Activated T-helper 1 cell treated with anti-CD3 and anti-CD28 coated beads, Interleukin-2, amount 50 U/mL, for 16 hours (primary cell): ENCODE data around the gene SLC30A3.
"Not testable (repeated sequence)": the region's sequence is repeated elsewhere in the genome, so short reads cannot be mapped to it uniquely, and the experiment has no call there.

Experiments
- DNase-seq, 2 donors: peaks; one replicate each; pipeline ENCODE4 v3.0.0-alpha.2; 2020; ENCODE audit warnings: low read depth in 1 of 2, low spot score in 1 of 2

The SLC30A3 gene

DNA sequence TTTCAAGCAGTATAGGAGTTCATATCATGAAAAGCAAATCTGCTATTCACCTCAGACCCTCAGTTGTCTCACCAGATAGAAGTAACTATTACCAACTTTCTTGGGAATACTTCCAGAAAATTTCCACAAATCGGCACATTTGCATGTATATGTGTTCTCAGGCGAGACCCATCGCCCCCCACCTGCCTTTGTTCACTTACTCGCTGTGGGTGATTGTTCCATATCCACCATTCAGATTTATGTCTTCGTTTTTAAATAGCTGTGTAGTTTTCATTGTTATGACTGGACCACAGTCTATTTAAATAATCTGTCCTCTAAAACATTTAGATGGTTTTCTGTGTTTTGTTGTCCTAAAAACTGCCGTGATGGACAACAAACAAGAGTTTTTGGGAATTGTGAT, 22.6 kb upstream of the SLC30A3 start:
- DNase-seq, result no peak

DNA sequence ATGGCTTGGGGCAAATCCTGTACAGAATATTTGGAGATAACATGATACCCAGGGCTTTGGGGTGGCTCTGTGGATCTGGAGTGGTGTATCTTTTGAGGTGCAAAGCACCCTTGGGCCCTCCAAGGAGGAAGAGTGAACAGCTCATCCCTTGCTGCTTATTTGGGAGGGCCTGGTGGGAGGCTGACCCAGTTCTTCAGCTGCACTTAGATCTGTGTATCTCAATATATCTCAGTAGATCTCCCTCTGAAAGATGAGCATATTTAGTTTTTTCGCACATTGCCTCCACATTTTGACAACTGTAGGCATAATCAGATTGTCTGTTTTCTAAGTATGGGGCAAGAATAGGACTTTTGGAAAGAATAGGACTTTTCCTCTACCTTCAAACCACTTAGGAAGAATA, 22.1 kb upstream of the SLC30A3 start:
- no peak for DNase-seq

DNA sequence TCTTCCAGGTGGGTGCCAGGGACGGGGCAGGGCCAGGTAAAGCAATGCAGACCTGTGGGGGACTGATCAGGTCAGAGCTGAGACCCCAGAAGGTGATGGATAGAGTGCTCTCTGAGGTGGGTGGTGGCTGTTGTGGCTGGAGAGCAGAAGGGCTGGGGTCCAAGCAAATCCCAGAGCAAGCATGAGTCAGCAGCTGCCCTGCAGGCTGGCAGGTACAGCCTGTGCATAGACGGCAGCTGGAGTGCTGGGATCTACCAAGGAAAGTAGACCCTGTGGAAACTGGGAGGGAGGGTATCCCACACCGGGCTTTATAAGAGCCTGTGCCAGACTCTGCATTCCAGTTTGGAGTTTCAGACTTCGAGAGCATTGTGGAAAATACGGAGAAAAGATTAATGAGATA, 20.0 kb upstream of the SLC30A3 start:
- no peak for DNase-seq

DNA sequence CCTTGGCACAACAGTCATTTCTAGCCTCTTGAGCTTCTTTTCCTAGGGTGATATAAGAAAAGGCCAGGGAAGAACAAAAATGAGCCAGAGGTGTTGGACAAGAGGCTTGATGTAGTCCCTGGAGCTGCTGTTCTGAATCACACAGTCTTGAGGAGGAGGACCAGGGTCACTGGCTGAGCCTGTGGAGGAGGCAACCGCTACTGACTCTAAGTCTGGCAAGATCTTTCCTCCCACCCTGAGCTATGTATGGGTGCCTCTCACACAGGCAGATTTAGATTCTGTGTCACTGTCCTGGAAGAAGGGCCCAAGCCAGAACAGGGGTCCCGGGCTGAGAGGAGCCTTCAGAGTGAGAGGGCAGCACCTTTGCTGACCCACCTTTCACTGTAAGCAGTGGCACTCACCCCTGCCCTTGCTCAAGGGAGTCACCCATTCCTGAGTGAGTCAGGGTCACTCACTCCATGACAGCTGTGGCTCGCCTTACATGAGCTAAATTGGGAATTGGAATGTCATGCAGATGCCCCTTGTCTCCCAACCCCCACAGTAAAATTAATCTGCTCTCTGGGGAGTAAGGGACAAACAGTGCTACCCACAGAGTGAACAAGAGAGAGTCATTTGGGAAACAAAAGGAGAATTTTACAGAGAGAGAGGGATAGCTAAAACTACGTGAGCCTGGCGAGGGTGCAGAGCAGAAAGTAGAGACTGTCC, 19.2 kb upstream of the SLC30A3 start, which contains the start of gene TRIM54:
Gene TRIM54 (plus strand): TSS at position 575 of the 705 bp plus-strand sequence. CDS start 303 bp downstream, outside the sequence.
- DNase-seq, result no peak

DNA sequence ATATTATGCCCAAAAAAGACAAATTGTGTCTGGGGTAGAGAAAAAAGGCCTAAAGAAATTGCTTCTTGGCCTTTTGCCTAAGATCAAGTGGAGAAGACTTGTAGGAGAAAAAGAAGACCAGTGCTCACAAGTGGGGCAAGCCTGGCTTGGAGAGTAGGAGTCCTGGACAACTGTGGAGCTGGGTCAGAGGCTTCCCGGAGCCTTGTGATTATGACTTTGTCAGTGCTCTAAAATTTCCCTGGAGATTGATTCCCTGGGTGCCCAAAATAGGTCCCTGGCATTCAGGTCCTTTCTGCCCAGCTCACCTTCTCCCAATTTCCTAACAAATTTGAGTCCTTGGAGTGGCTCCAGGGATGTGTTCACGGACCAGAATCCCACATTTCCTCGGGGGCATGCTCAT, 18.6 kb upstream of the SLC30A3 start:
- no peak for DNase-seq

DNA sequence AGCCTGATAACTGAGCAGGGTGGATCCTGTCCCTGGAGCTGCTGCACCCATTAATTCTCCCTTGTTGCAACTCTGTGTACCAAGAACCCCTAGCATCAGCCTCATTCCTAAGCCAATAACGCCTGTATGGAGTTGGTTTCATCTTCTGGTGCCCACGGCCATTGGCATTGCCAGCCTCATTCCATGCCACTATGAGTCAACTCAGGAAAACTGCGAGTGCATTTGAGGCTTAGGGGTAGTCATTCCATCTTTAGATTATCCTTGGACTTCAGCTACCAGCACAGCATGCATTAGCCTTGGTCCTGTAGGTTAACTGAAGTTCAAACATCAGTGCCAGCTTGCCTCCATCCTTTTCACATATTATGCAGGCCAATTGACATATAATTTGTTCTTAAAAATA, 18.0 kb upstream of the SLC30A3 start:
- no peak for DNase-seq

DNA sequence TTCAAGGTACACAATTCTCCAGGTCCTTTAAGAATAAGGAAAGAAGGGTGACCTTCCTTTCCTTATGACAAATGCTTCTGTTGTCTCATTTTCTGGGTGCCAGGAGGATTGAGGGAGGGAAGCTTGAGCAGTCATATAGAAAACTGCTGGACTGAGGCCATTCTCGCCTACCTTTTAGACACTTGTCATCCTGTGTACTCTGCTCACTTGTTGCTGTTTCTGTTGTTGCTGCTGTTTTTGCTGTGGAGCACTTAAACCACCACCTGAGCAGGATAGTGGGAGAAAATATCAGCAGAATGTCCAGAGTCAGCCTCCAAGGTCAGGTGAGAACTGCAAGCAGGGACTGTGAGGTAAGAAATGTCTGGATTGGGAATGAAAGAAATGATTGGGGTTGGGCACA, 15.2 kb upstream of the SLC30A3 start:
- DNase-seq, result no peak

DNA sequence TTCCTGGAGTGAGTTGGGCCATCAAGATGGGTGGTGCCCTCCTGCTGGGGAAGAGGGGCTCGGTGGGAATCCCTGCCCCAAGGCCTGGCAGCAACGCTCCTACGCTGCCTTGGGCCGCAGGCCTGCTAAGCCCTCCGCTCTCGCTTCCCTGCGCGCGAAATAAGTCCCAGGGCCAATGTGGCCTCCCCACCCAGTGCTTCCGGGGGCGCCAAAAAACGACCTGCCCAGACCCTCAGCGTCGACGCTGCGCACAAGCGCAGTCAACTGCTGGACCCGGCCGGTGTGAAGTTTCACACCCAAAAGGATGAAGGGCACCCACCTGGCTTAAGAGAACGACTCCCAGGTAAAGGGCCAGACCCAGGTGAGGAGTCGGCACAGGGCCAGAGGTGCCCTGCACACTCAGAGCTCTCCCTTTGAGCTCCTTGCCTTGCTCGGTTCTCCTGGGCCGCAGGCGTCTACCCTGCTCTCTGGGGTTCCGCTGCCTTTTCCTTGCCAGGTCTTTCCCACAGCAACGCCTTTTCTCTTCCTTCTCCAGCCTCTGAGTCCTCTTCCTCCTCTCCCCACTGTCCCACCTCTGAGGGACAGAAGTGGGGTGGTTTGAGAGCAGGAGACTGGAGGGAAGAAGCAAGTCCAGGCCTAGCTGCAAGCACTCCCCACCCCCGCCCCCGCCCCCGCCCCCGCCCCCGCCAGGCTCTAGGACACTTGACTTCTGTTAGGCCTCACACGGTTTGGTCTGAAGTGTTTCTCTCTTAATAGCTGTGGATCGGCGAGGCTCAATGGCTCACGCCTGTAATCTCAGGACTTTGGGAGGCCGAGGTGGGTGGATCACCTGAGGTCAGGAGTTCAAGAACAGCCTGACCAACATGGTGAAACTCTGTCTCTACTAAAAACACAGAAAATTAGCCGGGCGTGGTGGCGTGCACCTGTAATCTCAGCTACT, 12.6 kb upstream of the SLC30A3 start, which contains the start of gene DNAJC5G:
Gene DNAJC5G (plus strand): TSS at position 223 of the 940 bp plus-strand sequence. CDS start 1,296 bp downstream, outside the sequence.
- no peak for DNase-seq

DNA sequence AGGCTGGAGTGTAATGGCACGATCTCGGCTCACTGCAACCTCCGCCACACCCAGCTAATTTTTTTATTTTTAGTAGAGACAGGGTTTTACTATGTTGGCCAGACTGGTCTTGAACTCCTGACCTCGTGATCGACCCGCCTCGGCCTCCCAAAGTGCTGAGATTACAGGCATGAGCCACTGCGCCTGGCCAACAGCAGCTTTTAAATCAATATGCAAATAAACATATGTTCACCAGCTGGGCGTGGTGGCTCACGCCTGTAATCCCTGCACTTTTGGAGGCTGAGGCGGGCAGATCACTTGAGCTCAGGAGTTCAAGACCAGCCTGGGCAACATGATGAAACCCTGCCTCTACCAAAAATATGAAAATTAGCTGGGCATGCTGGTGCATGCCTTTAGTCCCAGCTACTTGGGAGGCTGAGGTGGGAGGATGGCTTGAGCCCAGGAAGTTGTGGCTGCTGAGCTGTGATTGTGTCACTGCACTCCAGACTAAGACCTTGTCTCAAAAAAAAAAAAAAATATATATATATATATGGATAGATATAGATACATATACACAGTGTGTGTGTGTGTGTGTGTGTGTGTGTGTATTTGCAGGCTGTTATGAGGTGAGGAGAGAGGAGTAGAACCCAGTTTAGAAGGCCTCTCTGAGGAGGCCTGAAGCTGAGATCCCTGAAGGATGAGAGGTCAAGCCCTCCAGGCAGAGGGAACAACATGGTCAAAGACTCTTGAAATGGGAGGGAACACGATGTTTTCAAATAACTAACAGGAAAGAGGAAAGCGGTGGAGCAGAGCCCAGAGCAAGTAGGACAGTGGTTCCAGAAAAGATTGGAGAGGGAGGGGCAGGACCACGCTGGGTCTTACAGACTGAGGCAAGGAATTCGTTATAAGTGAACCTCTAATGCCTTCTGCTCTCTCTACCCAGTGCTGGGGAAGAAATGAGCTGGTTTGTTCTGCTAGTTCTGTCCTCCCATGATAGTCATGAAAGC, 10.0 kb upstream of the SLC30A3 start:
- not testable (repeated sequence) for DNase-seq

DNA sequence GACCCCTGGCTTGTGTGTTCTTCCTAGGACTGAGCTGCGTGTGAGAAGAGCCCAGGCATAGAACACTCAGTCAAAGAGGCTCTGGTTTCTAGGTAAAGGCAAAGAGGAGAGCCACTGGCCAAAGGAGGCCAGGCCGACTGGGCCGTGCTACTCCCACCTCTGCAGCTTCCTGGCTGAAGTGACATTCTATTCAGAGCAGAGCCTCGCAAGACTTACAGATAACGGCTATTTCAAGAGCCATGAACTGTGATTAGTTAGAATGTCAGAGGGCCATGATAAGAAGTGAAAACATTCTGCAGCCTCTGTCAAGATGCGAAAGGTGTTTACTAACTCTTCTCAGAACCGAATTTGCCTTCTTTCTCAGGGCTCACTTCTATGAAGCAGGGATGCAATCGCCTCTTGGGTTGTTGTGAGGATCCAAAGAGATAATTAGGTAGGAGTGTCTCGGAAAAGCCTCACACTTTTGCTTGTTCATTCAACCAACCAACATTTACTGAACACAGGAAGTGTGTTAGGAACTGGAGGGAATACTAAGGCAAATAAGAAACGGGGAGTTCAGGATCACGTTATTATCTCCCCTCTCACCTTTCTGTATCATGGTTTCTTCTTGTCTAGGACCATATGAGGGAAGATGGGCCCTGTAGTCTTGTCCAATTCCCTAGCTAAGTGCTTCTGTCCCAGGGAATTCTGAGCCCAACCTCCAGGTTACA, 8.9 kb upstream of the SLC30A3 start:
- DNase-seq, result no peak

DNA sequence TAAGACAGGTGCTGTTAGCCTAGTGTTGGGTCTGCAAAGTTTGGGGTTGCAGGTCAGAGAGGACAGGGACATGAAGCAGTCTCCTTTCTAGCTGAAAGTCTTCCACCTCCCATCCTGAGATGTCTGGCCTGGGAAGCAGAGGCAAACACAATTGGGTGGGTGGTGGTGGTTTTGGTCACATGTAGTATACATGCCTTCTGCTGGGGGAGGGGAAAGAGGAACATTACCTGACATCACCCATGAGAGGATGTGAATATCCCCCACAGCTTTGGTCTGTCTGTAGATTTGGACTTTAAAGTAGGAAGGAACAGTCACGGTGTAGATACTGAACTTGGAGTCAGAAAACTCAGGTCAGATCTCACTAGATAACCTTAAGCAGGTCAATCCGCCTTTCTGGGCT, 7.8 kb upstream of the SLC30A3 start:
- no peak for DNase-seq

DNA sequence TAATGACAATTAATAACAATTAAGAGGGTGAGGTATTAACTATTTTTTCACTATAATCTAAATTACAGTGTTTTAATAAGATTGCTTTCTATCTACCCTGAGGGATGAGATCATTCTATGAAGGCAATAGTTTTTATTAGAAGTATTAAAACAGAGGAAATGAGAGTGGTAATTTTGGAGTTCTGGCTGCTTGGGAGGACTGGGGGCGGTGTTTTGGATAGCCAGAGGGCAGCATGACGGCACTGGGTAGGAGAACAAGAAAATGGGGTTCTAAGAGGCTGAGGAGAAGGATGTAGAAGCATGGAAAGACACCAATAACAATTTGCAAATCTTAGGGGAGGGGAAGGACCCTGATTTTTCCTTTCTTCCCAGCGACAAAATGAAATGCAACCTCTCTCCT, 7.3 kb upstream of the SLC30A3 start:
- DNase-seq, result no peak

DNA sequence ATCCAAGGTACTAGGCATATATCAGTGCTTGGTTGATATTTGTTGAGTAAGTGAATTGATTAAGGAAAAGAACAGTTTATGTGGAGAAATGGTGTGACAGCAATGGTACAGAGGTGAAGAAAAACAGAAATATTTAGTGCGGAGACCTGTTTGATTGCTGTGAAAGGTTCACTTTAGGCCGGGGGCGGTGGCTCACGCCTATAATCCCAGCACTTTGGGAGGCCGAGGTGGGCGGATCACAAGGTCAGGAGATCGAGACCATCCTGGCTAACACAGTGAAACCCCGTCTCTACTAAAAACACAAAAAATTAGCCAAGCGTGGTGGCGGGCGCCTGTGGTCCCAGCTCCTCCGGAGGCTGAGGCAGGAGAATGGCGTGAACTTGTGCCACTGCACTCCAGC, 5.4 kb upstream of the SLC30A3 start:
- not testable (repeated sequence) for DNase-seq

DNA sequence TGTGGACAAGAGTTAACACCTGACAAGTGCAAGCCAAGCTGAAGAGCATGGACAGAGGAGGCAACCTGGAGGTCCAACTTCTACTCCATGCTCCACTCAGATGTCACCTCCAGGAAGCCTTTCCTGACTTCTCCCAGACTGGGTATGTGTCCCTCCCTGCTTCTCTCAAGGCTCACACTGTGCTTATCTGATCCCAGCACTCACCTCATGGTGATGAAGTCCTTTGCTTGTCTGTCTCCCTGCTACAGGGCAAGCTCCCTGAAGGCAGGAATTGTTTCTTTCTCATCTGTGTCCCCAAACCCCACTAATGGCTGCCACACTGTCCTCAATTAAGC, 2.7 kb upstream of the SLC30A3 start:
- DNase-seq, result no peak

DNA sequence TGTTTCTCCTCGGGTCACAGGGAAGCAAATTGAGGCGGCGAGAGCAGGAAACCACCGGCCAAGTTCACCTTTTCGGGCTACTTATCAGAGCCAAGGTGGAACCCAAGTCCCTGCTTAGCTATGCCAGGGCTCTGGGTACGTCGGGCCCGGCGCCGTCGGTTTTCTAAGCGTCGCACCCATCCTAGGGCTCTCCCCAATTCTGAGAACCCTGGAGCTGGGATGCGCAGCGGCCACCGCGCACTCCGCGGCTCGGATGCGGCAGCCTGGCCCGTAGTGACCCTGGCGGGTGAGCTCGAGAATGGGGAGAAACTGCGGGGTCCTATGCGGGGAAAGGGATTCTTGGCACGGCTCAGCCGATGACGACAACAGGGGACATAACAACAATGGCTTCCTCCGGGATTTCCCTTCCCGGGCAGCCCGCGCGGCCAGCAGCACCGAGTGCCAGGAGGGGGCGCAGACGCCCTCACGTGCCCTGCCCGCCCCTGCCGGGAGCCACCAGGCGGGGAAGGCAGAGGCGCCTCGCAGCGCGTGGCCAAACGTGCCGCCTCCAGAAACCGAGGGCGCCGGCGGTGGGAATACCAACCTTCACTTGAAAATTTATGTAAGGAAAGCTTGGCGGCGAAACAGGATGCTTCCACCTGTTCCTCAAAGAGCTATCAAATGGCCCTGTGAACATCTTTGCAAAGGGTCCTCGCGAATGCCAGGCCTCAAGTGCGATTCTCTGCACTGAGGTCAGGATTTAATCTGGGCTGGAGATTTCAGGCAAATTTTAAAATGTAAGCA, 2.1 kb upstream of the SLC30A3 start:
- DNase-seq, result peak in 1 of 2 donors; percentile 47

DNA sequence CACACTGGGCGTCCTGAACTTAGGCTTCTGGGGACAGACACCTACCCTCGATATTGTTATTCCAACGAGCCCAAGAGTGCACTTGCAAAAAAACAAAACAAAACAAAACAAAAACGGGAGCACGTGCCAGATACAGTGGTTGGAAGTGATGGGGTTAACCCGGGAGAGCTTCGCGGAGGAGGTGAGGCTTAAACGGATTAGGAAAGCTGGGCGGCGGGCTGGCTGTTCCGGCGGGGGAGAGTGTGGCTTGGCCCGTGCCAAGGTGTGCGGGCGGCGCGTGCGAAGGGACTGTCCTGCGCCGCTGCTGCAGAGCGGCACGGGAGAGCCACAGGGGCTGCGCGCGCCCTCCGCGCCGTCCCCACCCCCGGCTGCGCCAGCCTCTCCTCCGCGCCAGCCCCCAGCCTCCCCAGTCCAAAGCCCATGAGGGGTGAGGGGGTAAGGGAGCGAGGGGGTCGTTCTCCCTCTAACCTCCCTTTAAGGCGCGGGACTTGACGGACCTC, 1.5 kb upstream of the SLC30A3 start:
- DNase-seq, result no peak

DNA sequence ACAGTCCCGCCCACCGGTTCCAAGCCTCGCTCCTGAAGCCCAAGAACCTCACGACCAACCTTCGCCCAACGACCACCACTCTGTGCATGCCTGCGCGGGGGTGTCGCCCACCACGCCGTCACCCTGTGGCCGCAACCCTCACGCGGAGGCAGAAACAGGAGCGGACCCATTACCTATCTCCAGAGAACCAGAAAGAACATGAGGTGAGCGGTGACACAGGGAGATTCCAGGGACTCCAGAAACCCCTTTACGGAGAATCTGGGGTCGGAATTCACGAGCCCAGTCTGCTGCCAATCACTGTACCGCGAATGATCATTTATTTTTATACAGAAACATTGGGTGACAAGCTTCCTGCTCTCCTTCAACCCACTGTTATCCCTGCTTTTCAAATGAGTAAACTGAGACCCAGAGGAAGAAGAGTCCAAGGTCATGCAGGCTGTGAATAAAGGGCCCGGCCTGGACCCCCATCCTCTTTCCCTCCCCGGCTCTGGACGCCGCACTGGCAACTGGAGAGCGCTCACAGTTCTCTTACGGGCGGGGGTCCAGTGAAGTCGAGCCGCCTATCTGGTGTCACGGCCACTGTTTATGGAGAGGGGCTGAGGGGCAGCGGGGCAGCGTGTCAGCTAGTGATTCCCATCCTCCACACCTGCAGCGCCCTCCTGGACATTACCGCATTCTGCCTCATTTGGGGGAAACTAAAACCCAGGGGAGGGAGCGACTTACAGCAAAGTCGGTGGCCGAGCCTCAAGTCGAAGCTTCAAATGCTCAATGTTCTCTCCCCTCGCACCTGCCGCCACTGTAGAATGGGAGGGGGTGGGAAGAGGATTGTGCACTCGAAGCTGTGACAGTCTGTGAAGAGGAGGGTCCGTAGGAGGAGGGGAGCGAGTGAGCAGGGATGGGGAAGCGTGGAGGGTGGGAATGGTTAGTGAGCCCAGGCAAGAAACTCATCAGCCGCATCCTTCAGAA, 723 bp upstream of the SLC30A3 start:
- DNase-seq, result no peak

DNA sequence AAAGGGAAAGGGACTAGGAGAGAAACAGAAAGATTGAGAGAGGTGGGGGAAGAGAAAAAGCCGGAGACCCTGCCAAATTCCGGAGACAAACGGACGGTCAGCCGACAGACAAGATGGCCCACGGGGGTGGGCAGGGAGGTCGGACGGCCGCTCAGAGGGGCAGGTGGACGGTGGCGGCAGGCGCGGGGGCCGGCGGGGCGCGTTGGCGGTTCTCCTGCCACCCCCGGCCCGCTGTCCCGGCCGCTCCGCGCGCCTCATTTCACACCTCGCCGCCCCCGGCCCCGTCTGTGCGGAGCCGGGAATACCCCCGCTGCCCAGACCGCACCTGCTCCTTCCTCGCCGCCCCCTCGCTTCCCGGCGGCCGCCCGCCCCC, 935 bp downstream of the SLC30A3 start:
- no peak for DNase-seq
